Hepatocyte (in vitro differentiated cells): ENCODE data around the gene IDUA.

Experiments used
- CTCF ChIP-seq: fragments of 200-600 bp; sonication (generic); IDR thresholded peaks from 2 replicates; pipeline ENCODE4 v1.5.1; 2016; ENCODE audit warnings: antibody characterized with exemption, mild to moderate bottlenecking; ENCODE audit not compliant: poor library complexity
- EZH2 ChIP-seq: fragments of 200-600 bp; sonication (generic); IDR thresholded peaks from 2 replicates; pipeline ENCODE4 v1.6.1; 2016; ENCODE audit warnings: antibody characterized with exemption, mild to moderate bottlenecking, borderline replicate concordance
- EZH2phosphoT487 ChIP-seq: fragments of 200-600 bp; sonication (generic); IDR thresholded peaks from one replicate; pipeline ENCODE4 v1.6.1; 2018; ENCODE audit warnings: antibody characterized with exemption, mild to moderate bottlenecking, low read depth, moderate library complexity; ENCODE audit not compliant: unreplicated experiment, severe bottlenecking

GRCh38 chr4:1045595-1046201 is 58.9 kb downstream of the IDUA start:
- TF ChIP-seq EZH2, result no peak
- no peak for TF ChIP-seq CTCF
- TF ChIP-seq EZH2phosphoT487, result no peak
